NCI-H187 (cell line): ENCODE data around the gene CINP.

Experiments used
- DNase-seq, 2 experiments: peaks; one replicate each; lab custom pipeline; 2025; lab: John Stamatoyannopoulos, UW

The CINP gene

GRCh38 chr14:102362545-102363181 is at the start of gene CINP, which contains the start of gene TECPR2:
Gene CINP, minus strand, starts transcription at chr14:102362890. Its CDS starts 39 bp downstream, at chr14:102362851.
Gene TECPR2, plus strand, starts transcription at chr14:102362941. Its CDS starts 13,781 bp downstream, at chr14:102376722.
- DNase-seq = peak; percentile 95

GRCh38 chr14:102408724-102409123 is 46.0 kb upstream of the CINP start:
- DNase-seq = no peak

- DNase-seq = no peak
Measured at GRCh38 chr14:102407258-102407657, 44.6 kb upstream of the CINP start.

GRCh38 chr14:102403028-102403427 is 40.3 kb upstream of the CINP start:
- no peak for DNase-seq

- no peak for DNase-seq
Measured at GRCh38 chr14:102396521-102396920, 33.8 kb upstream of the CINP start.

- no peak for DNase-seq
Measured at GRCh38 chr14:102394717-102395375, 32.2 kb upstream of the CINP start.

GRCh38 chr14:102392506-102392905 is 29.8 kb upstream of the CINP start:
- no peak for DNase-seq

- no peak for DNase-seq
Measured at GRCh38 chr14:102390064-102390855, 27.6 kb upstream of the CINP start.

- no peak for DNase-seq
Measured at GRCh38 chr14:102389246-102389645, 26.6 kb upstream of the CINP start.

- no peak for DNase-seq
Measured at GRCh38 chr14:102387086-102387485, 24.4 kb upstream of the CINP start.

GRCh38 chr14:102378830-102379229 is 16.1 kb upstream of the CINP start:
- no peak for DNase-seq

GRCh38 chr14:102377696-102378095 is 15.0 kb upstream of the CINP start:
- no peak for DNase-seq

GRCh38 chr14:102375119-102375518 is 12.4 kb upstream of the CINP start:
- no peak for DNase-seq

GRCh38 chr14:102374264-102374663 is 11.6 kb upstream of the CINP start:
- DNase-seq = no peak

GRCh38 chr14:102373110-102373509 is 10.4 kb upstream of the CINP start:
- no peak for DNase-seq

- DNase-seq = no peak
Measured at GRCh38 chr14:102371361-102371760, 8.7 kb upstream of the CINP start.

- no peak for DNase-seq
Measured at GRCh38 chr14:102370305-102370809, 7.7 kb upstream of the CINP start.

- no peak for DNase-seq
Measured at GRCh38 chr14:102363182-102363943, 673 bp upstream of the CINP start.

GRCh38 chr14:102362084-102362483 is 606 bp downstream of the CINP start:
- DNase-seq = no peak

- no peak for DNase-seq
Measured at GRCh38 chr14:102360388-102360787, 2.3 kb downstream of the CINP start.

GRCh38 chr14:102359341-102359740 is 3.3 kb downstream of the CINP start:
- no peak for DNase-seq

- DNase-seq = no peak
Measured at GRCh38 chr14:102356280-102356679, 6.4 kb downstream of the CINP start.
